Activated CD8-positive, alpha-beta memory T cell treated with anti-CD3 and anti-CD28 coated beads, Interleukin-2, amount 50 U/mL, for 48 hours (primary cell): Measurements from ENCODE around the gene RAI1.

Source experiments
- DNase-seq: peaks from one replicate; pipeline ENCODE4 v3.0.0-alpha.2; 2020

The RAI1 gene

GRCh38 chr17:17849845-17850373, 168.7 kb downstream of the RAI1 start:
- DNase-seq, result peak; percentile 85

GRCh38 chr17:17851103-17852002, 170.1 kb downstream of the RAI1 start:
- DNase-seq, result no peak

DNA sequence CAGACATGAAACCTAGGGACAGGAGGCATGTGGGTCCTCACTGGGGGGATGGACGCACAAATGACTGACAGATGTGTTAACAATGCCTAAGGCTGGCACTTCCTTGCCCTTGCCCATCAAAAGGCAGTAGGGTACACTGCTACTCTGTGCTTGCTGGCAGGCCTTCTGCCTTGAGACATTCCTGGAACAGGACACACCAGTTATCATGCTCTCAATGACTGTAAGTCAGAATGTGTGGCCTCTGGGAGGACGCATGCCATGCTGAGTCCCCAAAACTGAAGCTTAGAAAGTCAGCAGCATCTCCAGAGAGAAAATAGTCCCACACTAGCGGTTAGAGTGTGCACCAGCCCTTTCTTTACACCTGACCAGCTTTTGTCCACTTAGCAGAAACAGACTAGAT, 171.7 kb downstream of the RAI1 start:
- DNase-seq, result no peak

DNA sequence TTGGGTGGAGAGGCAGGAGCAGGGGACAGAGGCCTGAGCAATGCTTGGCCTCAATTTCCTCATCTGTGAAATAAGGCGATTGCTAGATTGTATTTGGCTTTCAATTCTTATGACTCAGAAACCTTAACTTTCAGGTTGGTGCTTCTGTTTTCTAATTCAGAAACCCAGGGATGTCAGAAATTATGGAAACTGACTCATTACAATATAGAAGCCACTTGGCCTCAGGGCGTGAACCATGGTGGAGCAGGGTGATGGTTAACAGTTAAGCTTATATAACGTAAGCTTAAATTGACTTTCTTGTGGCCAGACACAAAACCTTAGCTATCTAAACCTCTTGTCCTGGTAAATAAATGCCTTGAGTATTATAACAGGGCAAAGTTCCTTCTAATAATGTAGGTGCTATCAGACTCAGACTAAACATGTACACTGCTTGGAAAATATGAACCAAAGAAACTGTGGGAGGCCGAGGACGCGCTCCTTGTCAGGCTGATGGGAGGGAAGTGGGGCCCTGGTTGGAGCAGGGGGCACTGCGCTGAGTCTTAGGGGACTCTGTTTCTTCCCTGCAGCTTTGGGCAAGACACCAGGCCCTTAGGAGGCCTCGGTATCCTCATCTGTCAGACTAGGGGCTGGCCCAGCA, 172.7 kb downstream of the RAI1 start:
- DNase-seq, result no peak

- DNase-seq, result no peak
These were observed 174.7 kb downstream of the RAI1 start for GRCh38 chr17:17855976-17856375.

DNA sequence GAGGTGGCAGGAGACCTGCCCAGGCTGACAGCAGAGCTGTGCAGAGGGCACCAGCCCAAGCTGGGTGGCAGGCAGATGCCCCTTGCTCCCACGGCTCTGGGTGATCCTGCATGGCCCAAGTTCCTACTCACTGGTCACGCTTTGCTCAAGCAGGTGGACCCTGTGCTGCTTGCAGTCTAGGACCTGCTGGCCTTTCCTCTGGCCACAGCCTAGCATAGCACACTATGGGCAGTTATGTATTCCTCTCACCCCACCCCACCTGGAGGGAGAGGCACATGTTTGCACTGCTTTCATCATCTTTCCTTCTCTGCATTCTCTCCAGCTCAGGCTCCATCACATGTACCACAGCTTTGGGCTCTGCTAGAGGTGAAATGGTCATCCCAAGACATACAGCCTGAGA, 175.1 kb downstream of the RAI1 start:
- no peak for DNase-seq

DNA sequence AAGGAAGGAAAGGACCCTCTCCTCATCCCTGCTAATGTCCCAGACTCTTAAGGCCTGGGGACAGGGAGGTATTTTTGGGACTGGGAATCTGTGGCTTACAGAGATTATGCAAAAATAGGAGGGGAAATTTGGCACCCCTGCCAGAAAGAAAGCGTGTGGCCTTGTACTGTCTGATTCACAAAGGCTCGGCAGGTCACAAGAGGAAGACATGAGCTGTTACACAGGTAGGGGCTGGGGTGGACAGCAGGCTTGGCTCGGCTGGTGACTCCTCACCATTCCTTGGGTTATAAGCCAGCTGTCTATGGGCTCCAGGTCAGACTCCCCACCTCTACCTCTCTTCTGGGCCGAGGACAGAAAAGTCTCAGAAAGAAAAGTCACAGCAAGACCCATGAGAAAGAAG, 176.2 kb downstream of the RAI1 start:
- no peak for DNase-seq

DNA sequence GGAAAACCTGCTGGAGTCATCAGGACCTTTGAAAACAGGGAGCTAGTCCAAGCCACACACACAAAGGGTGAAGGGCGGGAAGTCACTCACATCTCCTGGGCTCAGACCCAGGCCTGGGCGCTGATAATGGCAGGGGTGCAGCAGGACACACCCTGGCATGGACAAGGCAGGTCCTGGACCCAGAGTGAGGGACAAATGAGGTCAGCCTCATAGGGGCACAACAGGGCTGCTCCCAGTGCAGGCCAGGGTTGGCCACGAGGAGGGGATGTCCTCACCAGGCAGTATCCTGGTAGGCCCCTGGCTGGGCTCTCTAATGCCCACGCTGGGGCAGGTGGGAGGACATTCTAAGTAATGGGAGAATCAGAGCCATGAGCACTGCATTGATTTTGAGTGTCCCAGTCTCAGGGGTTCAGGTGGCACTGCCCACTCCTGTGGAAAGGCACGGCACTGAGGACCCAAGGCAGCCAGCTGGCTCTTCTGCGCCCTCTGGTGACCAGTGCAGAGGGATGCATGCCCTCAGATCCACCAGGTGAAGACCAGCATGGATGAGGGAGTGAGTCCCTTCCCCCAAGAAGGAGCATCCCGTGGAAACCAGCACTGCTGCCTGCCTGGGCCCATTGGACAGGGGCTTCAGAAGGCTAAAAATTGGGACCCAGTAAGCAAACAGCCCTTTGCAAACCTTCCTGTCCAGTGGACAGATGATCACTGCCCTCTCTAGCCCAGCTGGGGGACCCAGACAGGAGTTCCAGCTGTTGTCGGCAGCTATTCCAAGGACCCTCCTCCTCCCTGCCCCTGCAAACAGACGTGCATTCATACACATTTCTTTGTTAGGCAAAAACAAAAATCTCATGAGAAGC, 178.9 kb downstream of the RAI1 start:
- peak; percentile 86 for DNase-seq

DNA sequence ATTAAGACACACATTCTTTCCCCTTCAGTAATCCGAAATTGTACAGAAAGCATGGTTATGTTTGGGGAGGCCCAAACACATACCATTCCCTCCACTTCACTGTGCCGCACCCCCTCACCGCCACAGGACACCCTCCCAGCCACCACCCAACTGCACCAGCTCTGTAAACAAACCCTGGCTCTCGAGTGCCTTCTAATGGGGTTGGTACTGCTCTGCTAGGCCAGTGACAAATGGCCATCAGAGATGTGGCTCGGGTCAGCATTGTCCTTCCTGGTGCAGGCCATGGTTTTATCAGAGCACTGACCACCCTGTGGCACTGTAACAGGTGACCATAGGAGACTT, 179.5 kb downstream of the RAI1 start:
- DNase-seq, result no peak
